GM21390 (cell line): Measurements from ENCODE around the gene KRTAP12-4.
"Not testable (repeated sequence)": the region's sequence is repeated elsewhere in the genome, so short reads cannot be mapped to it uniquely, and the experiment has no call there.

Source experiments
- ATAC-seq: cut with Tn5 transposase; IDR thresholded peaks from one replicate; pipeline ENCODE4 v1.9.1; 2021; ENCODE audit not compliant: unreplicated experiment

The KRTAP12-4 gene, protein sequence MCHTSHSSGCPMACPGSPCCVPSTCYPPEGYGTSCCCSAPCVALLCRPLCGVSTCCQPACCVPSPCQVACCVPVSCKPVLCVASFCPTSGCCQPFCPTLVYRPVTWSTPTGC

GRCh38 chr21:44654576-44655175 lies at the start of gene KRTAP12-4:
Gene KRTAP12-4 (minus strand): TSS chr21:44654659. CDS start chr21:44654614, 45 bp downstream.
- ATAC-seq: no peak

DNA sequence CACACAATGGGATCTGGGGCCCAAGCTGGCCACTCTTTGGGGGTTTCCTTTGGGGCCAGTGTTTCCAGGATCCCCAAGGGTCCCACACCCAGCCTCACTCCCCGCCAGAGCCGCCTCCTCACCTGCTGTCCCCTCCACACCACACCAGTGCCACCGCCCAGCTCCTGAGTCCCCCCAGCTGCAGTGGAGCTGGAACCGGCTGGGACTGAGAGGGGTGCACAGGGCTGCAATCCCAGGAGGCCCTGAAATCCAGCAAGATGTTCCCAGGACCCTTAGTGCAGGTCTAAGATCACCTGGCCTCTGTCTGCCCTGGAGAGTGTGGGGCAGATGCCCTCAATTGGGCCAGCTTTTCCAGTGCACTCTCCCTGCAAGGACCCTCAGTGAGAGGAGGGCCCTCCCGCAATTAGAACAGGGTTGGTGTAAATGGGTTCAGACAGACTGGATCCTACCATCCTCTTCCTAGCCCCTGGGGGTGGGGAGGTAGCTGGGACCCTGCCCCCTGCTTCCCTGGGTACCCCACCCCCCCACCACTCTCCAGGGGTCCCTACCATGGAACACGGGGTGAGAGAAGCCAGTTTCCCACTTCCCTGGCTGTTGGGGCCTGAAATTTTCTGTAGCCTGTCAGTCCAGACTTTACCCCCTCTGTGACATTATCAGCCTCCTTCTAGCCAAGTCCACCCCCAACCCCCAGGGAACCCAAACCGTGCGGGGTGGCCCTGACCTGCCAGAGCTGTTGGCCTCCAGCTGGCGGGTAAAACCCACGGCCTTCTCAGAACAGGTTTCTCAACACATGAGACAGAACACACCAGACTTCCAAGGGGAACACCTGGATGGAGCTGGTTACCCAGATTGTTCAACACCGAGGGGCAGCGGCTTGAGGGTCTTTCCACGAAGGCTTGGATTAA lies 49.5 kb upstream of the KRTAP12-4 start:
- ATAC-seq: no peak

- ATAC-seq: no peak
Observed at GRCh38 chr21:44702973-44703730, 48.7 kb upstream of the KRTAP12-4 start.

GRCh38 chr21:44702111-44702972 lies 47.9 kb upstream of the KRTAP12-4 start:
- ATAC-seq: no peak

- no peak for ATAC-seq
Observed at GRCh38 chr21:44701541-44701940, 47.1 kb upstream of the KRTAP12-4 start.

DNA sequence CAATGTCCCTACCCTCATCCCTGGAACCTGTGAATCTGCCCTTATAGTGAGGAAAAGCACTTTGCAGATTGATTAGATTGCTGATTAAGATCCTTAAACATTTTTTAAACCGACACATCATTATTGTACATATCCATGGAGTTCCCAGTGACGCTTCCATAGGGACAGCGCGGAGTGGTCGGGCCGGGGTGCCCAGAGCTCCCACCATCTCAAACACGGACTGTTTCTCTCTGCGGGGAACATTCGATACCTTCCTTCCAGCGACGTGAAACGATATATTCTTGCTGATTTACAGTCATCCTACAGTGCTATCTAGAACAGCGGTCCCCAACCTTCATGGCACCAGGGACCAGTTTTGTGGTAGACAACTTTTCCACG lies 46.6 kb upstream of the KRTAP12-4 start:
- ATAC-seq: no peak

- no peak for ATAC-seq
Observed at GRCh38 chr21:44700101-44701022, 45.9 kb upstream of the KRTAP12-4 start.

DNA sequence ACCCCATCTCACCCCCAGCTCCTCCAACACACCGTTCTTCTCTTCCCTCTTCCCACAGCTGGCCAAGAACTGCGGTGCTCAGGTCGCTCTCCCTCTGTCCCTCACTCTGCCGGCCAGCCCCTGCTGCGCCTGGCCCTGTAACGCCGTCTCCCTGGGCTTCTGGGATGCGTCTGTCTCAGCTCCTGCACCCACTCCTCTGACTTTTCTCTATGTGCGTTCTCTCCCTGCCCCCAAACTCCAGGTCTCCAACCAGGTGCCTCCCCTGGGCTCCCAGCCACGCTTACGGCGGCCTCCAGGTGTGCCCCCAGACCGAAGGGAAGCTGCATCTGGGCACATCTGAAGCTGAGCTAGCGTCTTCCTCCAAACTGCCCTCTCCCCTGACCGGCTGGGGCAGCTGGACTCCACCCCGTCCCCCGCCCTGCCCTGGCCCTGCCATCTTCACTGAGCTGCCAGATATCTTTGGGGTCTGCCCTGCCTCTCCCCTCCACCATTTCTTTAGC lies 45.1 kb upstream of the KRTAP12-4 start:
- no peak for ATAC-seq

DNA sequence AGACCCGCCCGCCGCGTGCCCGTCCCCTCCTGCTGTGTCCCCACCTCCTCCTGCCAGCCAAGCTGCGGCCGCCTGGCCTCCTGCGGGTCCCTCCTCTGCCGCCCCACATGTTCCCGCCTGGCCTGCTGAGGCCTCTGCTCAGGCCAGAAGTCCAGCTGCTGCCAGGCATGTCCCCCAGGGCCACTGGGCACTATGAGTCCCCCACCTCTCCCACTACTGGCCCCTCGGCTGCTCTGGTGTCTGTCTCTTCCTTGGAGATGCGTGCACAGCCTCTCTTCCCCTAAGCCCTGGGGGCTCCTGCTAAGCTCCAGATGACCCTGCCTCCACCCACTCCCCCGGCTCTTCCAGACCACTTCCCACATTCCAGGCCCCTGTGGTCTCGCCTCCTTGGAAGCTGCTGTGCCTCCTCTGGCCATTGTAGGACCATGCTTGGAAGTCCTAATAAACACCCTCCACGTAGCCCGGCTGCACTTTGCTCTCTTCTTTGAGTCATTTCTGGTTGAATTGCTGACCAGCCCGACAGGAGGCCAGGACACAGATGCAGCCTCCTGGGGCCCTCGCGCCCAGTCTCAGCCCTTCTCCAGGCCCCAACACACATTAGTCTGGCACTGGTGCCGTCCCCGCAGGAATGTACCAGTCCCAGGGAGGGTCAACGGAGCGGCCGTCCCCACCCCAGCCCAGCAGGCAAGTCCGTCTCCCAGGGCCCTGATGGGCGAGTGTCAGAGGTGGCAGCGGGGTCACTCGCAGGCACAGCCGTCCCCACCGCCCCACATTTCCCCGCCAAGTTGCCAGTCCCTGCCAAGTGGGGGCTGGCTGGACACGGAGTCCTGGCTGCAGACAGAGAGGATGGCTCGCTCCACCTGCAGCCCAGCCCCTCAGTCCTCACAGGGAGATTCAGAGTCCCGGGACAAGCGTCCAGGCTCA lies 43.6 kb upstream of the KRTAP12-4 start:
- no peak for ATAC-seq

DNA sequence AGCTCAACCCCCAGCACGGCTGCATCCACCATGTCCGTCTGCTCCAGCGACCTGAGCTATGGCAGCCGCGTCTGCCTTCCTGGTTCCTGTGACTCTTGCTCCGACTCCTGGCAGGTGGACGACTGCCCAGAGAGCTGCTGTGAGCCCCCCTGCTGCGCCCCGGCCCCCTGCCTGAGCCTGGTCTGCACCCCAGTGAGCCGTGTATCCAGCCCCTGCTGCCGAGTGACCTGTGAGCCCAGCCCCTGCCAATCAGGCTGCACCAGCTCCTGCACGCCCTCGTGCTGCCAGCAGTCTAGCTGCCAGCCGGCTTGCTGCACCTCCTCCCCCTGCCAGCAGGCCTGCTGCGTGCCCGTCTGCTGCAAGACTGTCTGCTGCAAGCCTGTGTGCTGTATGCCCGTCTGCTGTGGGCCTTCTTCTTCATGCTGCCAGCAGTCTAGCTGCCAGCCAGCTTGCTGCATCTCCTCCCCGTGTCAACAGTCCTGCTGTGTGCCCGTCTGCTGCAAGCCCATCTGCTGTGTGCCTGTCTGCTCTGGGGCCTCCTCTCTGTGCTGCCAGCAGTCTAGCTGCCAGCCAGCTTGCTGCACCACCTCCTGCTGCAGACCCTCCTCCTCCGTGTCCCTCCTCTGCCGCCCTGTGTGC lies 42.8 kb upstream of the KRTAP12-4 start, which contains the start of gene KRTAP10-12:
Gene KRTAP10-12, plus strand, starts transcription at position 1 of the 639 bp plus-strand sequence. Its CDS starts 30 bp downstream, at position 31.
- not testable (repeated sequence) for ATAC-seq

DNA sequence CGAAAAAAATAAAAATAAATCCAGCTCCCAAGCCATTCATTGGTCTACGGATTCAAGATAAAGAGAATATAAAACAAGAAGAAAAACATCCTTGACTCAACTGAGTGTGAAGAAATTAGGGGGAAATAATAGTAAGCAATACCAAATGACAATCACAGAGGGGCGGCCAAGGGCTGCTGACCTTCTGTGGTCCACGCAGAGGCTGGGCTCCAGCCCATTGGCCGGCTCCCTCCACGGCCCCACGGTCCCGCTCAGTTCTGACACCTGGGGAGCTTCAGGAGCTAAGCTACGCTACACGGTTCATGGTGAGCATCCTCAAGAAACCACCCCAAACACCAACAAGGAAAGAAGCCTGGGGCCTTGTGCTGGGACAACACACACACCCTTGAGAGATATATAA lies 42.1 kb upstream of the KRTAP12-4 start:
- no peak for ATAC-seq

DNA sequence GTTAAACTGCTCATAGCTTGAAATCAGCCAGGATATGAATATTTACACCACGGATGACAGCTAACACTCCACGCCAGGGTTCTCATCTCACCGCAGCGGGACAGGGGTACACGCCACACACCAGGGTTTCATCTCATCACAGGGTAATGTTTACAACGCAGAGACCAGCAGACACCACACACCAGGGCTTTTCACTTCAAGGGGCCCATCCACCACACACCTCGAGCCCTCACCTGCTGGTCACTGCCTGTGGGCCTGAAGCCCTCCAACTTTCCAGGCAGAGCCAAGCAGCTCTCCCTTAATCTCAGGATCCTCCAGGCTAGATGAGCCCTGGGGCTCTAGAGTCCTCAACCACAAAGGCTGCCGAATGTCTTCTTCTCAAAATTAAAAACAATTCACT lies 41.2 kb upstream of the KRTAP12-4 start:
- no peak for ATAC-seq

GRCh38 chr21:44695184-44695583 lies 40.7 kb upstream of the KRTAP12-4 start:
- ATAC-seq: no peak

DNA sequence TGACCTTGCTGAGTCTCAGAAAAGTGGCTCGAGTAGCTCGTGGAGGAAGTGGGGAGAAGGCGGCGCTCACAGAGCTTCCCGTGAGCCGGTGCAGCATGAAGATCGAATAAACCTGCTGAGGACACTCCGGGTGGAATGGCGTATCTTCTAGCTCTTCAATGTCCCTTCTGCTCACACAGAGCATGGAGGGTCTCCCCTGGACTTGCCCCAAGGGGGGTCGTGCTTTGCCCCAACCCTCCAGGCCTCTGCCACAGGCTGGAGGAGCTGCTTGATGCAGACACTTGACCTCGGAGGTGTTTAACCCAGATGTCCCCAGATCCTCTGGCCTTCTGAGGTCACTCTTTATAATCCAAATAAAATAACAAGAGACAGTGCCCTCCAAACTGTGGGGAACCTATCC lies 40.3 kb upstream of the KRTAP12-4 start:
- no peak for ATAC-seq

- no peak for ATAC-seq
Observed at GRCh38 chr21:44692798-44693512, 38.5 kb upstream of the KRTAP12-4 start.

DNA sequence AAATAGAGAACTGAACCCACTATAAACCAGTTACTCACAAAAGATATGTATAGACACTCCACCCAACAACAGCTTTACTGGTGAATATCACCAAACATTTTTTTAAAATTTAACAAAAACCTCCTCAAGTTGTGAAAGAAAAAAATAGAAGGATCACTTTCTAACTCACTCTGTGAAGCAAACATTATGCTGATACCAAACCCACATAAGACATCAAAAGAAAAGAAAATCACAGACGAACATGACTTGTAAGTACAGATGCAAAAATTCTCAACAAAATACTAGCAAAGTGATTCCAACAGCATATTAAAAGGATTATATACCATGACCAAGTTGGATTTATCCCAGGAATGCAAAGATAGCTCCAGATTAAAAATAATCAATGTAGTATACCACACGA lies 37.2 kb upstream of the KRTAP12-4 start:
- no peak for ATAC-seq

DNA sequence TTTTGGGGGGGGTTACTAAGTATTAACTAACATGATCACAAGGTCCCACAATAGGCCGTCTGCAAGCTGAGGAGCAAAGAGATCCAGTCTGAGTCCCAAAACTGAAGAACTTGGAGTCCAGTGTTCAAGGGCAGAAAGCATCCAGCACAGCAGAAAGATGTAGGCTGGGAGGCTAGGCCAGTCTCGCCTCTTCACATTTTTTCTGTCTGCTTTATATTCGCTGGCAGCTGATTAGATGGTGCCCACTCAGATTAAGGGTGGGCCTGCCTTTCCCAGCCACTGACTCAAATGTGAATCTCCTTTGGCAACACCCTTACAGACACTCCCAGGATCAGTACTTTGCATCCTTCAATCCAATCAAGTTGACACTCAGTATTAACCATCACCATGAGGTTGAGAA lies 35.3 kb upstream of the KRTAP12-4 start:
- ATAC-seq: not testable (repeated sequence)
